ENCODE results near the gene TIMM23.
"Not testable (repeated sequence)": the region's sequence is repeated elsewhere in the genome, so short reads cannot be mapped to it uniquely, and the experiment has no call there.

The TIMM23 gene, protein sequence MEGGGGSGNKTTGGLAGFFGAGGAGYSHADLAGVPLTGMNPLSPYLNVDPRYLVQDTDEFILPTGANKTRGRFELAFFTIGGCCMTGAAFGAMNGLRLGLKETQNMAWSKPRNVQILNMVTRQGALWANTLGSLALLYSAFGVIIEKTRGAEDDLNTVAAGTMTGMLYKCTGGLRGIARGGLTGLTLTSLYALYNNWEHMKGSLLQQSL

DNA sequence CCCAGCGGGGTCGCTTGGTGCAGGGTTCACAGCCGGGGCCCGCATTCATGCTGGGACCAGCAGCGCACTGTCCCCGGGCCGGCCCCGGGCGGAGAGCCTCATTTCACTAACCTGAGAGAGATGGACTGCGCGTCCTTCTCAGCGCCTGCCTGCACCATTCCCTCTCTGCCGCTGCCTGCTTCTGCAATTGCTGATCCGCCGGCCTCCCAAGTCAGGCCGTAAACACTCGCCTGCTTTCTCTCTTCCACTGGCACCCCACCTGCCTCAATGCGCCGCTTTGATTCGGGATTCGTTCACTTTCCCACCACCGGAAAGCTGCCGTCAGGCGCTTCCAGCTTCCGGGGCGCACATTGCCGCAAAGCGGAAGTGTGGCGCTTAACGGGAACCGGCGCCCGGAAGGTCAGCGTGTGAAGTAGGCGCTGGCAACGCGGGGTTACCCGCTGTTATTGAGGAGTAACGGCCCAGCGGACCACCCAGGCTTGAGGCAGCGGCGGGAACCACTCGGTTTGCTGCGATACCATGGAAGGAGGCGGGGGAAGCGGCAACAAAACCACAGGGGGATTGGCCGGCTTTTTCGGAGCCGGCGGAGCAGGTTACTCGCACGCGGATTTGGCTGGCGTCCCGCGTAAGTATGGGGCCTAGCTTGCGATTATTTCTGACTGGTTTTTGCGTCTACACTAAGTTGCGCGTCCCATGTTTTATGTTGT lies at the start of gene TIMM23:
Gene TIMM23, plus strand, starts transcription at position 384 of the 707 bp plus-strand sequence. Its CDS starts 136 bp downstream, at position 520.
- DNase-seq: peak; percentile 85

DNA sequence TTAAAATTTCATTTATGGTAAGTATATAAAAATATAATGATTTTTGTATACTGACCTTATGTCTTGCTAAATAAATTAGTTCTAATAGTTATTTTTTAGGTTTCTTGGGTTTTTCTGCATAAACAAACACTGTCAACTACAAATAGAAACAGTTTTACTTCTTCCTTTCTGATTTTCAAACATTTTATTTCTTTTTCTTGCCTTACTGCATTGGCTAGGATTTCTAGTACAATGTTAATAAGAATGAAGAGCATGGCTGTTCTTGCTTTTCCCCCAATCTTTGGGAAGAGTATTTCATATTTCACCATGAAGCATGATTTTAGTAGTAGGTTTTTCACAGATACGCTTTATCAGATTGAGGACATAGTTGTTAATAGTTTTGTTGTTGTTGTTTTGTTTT lies 45.5 kb upstream of the TIMM23 start:
- not testable (repeated sequence) for DNase-seq

DNA sequence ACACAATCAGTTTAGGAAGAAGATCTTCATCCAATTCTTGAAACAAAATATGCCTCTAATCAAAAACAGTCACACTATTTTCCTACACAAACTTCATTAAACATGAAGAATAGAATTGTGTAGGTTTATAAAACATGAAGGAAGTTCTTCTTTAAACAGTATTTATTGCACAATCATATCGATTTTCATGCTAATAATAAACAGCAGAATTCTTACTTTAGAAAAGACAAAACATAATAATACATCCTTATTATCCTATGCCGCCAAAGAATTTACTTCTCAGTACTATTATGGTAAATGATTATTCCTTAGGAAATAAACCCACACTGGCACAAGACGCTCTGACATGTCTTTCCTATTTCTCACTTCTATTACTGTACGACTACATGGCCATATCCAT lies 41.0 kb upstream of the TIMM23 start:
- DNase-seq: not testable (repeated sequence)

DNA sequence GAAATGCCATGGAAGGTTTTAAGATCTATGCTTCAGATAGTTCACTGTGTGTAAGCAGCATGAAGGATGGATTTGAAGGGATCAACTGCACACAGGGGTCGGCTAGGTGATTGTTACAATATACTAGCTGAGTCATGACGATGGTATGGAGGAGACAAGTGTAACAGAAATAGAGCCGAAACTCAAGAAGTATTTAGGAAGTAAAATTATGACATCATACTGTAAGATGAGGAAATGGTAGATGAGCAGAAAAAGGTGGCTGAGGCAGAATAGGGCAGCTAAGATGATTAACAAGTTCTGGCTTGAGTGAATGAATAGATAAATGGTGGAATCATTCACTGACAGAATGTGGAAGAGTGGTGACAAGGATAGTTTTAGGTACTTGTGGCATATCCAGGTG lies 37.5 kb upstream of the TIMM23 start:
- not testable (repeated sequence) for DNase-seq

DNA sequence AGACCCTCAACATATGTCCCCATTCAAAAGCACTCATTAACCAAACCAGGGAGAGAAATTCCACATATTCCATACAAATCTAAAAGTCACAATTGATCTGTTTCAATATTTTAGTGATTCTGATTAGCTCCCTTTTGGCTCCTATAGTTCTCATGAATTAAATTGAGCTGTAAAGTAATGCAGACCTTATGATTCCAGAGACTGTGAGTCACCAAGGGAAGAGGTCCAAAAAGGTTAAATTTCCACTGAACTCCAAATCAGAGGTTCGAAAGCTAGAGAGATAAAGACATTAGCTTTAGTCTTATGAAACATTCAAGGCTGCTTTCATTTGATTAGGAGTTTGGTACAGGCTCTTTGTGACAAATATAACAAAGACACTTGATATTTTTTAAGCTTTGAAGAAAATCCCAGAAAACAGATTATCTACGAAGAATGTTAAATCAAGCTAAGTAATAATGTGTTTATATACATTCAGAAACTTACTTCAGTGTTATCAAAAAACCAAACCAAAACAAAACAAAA lies 33.1 kb upstream of the TIMM23 start:
- DNase-seq: not testable (repeated sequence)

DNA sequence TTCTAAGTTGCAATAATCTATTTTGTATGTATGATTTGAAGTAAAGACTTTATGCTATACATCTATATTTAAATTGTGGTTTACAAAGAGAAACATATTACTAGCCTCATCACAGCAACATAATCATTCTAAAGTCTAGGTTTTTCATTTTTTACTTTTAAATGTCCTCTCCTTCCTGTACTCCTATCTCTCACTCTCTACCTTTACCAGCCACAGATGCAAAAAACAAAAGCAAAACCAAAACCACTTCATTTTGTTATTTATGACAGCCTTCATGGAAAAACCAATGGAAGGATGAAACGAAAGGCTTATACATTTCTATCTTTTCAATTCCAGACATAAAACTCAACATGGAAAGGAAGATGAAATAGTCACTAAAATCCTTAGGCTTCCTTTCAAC lies 31.1 kb upstream of the TIMM23 start:
- DNase-seq: not testable (repeated sequence)

DNA sequence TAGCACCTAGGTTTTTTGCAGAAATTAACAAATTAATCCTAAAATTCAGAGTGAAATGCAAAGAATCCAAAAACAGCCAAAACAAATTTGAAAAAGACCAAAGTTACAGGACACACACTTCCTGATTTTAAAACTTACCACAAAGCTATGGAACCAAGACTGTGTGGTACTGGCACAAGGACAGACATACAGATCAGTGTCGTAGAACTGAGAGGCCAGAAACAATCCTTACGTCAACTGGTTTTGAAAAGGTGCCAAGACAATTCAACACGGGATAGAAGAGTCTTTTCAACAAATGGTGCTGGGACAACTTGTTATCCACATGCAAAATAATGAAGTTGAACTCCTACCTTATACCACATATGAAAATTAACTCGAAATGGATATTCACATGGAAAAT lies 26.8 kb upstream of the TIMM23 start:
- not testable (repeated sequence) for DNase-seq

DNA sequence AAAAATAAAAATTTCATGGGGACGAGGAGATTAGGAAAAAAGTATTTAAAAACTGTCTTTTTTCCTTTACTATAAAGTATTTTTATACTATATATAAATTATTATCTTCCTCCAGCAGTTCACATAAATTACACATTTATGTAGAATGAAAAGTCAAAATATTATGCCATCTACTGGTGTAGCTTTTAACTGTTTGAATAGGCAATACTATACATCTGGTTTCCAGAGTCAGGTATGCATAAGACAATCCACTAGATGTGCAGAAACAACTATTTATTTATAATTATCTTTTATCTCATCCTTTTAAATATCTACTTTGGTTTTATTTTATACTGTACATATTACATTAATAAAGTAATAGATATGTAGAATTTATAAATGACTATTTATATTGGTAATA lies 24.9 kb upstream of the TIMM23 start:
- DNase-seq: not testable (repeated sequence)

DNA sequence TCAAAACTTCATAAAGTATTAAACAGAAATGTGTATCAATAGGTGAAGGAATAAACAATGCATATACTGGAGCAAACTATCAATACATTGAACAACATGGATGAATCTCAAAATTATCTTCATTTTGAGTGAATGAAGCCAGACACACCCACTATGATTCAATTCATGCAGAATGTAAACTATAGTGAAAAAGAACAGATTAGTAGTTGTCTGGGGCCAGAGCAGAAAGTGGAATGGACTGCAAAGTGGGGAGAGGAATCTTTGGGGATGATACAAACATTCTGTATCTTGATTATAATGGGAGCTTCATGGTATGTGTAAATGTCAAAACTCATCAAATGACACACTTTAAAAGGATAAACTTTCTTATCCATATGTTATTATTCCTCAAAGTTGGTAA lies 23.5 kb upstream of the TIMM23 start:
- DNase-seq: not testable (repeated sequence)

DNA sequence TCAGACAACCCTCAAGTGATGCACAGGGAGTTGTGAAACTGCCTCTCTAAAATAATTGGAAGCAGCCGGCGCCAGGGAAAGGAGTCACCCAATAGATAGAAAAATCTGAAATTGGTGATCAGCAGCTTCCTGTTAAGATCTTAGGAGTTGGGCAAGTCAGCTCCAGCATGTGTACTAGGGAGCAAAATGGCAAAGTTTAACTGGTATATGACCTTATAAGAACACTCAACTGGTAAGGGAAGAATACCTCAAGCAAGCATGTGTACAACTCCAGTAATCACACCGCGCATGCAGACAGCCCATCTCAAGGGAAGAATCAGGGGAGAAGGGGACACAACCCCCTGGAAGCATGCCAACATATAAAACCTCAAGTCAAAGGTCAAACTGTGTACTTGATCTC lies 17.9 kb upstream of the TIMM23 start:
- DNase-seq: not testable (repeated sequence)

DNA sequence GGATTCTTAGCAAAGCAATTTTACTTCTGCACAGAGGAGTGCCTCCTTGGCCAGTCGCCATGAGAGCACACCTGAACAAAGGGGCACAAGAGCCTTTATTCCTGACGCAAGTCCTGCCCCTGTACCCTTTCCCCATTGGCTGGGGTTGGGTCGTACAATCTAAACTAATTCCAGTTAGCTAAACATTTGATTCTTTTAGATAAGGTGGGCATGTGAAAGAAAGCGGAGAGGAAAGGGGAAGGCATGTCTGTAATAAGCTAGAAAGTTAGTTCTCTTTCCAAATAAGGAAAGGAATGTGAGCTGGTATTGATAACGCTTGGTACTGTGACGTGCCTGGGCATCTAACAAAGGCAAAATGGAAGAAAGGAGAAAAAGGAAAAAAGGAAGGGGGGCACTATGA lies 15.7 kb upstream of the TIMM23 start:
- DNase-seq: not testable (repeated sequence)

DNA sequence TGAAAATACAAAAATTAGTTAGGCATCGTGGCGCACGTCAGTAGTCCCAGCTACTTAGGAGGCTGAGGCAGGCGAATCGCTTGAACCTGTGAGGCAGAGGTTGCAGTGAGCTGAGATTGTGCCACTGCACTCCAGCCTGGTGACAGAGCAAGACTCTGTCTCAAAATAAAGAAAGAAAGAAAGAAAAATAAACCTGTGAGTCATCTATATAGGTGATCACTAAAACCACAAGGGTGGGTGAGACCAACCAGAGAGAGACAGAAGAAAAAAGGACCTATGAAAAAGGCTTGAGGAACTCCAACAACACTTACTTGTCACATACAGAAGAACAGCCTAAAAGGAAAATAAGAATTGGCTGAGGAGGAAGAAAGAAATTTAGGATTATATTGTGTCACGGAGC lies 14.4 kb upstream of the TIMM23 start:
- DNase-seq: not testable (repeated sequence)

DNA sequence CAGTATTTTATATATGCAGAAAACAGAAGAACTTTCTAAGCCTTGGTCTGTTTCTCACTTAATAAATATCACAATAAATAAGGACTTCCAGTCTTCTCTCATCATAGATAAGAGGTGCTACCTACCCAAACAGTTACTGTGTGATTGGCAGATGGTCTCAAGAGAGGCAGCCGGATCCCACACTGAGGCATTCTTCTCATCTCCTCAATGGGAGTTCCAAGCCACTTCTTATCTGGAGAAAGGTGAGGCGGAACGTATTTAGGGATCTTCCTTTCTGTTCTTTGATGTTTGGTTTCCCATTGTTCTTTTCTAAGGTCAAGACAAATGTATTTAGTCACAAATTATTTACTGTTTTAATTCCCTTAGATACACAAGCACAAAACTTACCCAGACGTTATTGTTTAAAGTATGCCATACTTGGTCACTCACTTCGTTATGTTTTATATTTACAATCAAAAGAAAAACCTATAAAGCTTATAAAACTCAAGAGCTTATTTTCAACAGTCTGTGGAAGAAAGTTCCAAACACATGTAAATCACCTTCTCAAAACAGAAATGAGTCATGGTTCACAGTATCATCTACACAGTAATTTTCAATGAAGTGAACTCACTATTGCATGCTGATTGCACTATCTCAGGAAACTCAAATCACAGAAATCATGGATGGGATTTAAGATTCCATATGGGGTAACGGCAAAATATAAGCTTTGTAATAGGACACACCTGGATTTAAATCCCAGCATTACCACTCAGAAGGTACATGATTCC lies 9.4 kb upstream of the TIMM23 start:
- DNase-seq: not testable (repeated sequence)

DNA sequence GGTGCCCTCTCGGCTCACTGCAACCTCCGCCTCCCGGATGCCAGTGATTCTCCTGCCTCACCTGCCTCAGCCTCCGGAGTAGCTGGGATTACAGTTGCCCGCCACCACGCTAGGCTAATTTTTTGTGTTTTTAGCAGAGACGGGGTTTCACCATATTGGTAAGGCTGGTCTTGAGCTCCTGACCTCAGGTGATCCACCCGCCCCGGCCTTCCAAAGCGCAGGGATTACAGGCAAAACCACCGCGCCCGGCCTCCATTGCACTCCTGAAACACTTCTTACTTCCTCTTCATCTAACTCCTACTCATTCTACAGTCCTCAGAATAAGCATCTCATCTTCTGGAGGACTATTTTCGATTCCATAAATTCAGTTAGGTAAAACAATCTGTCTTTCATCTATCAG lies 1.3 kb upstream of the TIMM23 start:
- DNase-seq: not testable (repeated sequence)

DNA sequence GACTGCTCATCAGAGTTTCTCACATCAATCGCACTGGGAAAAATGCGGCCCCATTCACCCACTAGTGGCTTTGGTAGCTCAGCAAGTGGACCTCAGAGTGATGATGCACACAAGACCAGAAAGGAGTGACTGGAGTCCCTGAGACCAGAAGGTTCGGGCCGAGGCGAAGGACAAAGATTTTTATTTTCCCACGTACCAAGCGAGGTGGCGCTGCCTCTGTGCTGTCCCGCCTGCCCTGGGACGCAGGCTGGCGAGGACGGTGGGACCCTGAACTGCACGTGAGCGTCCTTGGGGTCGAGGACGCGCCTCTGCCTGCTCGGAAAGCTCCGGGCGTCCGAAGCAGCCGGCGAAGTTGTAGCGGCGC lies 565 bp upstream of the TIMM23 start:
- not testable (repeated sequence) for DNase-seq

DNA sequence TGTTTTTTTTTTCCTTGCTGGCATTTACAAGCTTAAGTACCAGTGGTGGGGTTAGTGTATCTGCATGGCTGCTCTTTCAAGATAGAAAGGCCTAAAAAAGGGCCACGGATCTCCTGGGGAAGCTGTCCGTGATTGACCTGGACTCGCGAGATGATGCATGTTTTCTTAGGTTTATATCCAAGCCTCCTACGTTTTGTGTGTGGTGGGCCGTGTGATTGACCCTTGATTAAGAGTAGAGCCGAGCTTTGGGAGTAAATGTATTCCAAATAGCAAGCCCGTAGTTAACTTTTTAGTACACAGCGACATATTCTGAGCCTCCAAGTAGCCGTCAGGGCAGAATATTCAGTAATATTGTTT lies 502 bp downstream of the TIMM23 start:
- not testable (repeated sequence) for DNase-seq

DNA sequence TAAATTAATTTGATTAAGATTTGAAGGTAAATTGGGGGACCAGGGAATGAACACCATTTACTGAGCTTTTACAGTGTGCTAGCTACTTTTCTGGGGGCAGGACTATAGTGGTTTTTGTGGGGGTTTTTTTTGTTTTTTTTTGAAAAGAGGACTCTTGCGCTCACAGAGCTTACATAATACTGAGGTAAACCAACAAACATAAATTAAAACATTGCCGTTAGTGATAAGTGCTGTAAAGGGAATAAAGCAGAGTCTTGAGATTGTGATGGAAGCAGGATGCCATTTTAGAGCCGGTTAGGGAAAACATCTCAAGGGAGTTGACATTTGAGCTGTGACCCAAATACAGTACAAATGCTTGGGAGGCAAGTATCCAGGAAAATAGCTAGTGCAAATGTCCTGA lies 1.8 kb downstream of the TIMM23 start:
- not testable (repeated sequence) for DNase-seq

DNA sequence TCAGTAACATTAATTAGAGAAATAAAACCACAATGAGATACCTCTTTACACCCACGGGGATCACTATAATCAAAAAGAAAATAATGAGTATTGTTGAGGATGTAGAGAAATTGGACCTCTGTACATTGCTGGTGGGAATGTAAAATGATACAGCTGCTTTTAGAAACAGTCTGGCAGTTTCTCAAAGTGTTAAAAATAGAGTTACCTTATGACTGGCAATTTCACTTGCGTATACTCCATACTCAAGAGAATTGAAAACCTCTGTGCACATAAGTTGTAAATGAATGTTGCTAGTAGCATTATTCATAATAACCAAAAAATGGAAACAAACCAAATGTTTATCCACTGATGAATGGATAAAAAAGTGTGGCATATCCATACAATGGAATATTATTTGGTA lies 6.3 kb downstream of the TIMM23 start:
- not testable (repeated sequence) for DNase-seq

DNA sequence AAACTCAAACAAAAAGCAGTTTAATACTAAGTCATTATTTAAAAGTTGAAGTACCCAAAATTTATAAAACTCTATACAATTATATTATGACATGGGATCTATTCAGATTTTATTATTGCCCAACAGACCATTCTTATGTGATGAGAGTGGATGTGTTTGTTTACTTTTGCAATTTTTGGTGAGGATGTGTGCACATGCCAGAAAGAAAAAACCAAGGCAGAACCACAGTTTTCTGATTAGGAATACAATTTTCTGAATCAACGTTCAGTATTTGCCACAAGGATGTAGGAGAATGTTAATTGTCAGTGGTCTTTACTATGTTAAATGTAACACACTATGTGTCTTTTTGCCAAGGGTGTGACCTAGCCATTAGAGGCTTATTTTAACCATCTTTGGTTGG lies 9.1 kb downstream of the TIMM23 start:
- not testable (repeated sequence) for DNase-seq

DNA sequence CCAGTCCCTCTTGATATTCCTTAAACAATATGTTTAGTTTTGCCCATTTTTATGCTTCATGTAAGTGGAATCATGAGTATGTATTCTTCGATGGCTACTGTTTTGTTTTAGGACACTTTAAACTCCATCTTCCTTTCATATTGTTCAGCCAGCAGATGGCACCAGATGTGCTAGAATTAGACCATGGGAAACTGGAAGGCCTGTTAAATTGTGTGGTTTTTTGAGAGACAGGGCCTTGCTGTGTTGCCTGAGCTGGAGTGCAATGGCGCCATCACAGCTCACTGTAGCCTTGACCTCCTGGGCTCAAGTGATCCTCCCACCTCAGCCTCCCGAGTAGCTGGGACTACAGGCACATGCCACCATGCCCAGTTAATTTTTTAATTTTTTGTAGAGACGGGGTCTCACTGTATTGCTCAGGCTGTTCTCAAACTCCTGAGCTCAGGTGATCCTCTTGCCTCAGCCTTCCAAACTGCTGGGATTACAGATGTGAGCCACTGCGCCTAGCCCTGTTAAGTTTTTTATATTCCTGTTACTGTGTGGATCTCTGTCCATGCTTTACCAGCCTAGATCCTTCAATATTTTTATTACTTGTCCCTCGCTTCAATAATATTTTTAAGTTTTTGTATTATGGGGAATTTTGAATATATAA lies 11.4 kb downstream of the TIMM23 start:
- not testable (repeated sequence) for DNase-seq

DNA sequence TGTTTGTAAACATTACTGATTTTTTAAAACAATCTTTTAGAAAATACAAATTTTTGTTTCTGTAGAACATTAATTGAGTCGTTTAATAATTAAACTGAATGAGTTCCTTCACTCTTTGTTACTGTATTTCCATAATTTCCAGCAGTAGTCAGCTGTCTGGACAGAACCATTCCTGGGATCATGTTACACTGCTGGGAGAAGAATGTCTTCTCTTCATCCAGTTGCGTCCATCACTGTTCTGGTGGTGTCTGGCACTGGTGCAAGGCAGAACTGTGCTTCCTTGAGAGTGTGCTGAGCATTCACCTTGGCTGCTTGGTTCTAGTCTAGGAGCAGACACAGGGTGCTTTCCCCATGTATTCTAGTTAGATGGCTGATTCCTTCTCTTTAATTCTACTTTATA lies 12.2 kb downstream of the TIMM23 start:
- not testable (repeated sequence) for DNase-seq

DNA sequence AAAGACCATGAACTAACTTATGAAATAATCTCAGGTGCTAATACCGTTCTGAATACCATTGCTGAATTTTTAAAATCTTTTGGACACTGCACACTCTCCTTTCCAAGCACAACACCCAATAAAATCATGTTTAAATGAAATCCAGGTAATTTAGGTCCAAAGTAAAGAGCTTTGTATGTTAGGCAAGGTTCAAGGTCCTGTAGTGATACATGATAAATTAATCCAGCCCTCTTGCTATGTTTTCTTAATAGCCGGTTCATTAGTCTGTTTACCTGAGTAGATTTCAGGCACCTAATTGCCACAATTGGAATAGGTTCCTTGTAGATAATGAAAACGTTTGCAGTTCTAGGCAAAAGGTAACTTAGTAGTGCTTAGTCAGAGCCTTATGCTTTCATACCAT lies 13.3 kb downstream of the TIMM23 start:
- DNase-seq: not testable (repeated sequence)

DNA sequence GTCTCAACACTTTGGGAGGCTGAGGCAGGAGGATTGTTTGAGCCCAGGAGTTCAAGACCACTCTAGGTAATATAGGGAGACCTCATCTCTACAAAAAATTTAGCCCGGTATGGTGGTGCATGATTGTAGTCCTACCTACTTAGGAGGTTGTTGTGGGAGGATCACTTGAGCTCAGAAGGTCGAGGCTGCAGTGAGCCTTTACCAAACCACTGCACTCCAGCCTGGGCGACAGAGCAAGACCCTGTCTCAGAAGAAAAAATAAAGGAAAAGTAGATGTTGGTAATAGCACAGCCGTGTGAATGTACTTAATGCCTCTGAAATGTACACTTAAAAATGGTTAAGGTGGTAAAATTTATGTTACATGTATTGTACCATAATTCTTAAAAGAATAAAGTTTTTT lies 25.3 kb downstream of the TIMM23 start:
- no peak for DNase-seq
